NCI-H1417 treated with DMSO at 0.1 percent for 48 hours (cell line): ENCODE measurements around the gene VCX.
"Not testable (repeated sequence)": the region's sequence is repeated elsewhere in the genome, so short reads cannot be mapped to it uniquely, and the experiment has no call there.

Experiments
- DNase-seq: peaks from one replicate; lab custom pipeline; 2025; lab: John Stamatoyannopoulos, UW

VCX gene

GRCh38 chrX:7842871-7843270 is at the start of gene VCX:
VCX (plus strand) TSS chrX:7843171; CDS start chrX:7843204, 33 bp downstream.
- DNase-seq, result not testable (repeated sequence)

DNA sequence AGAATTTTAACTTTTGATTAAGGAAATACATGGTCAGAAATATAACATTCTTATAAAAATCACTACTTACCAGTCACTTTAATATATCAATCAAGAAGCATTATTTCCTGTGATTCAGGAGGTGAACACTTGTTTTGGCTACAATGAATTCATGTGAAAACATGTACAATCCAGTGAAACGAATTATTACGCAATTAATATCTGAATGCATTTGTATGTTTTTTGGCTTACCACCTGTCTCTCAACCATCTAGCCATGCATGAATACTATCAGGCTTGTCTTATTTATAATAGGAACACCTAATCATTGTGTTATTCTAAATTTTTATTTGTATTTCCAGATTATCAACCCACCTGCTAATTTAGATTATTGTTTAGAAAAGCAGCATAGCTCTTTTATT is 44.6 kb upstream of the VCX start:
- DNase-seq, result no peak

GRCh38 chrX:7801711-7802110 is 41.3 kb upstream of the VCX start:
- no peak for DNase-seq

DNA sequence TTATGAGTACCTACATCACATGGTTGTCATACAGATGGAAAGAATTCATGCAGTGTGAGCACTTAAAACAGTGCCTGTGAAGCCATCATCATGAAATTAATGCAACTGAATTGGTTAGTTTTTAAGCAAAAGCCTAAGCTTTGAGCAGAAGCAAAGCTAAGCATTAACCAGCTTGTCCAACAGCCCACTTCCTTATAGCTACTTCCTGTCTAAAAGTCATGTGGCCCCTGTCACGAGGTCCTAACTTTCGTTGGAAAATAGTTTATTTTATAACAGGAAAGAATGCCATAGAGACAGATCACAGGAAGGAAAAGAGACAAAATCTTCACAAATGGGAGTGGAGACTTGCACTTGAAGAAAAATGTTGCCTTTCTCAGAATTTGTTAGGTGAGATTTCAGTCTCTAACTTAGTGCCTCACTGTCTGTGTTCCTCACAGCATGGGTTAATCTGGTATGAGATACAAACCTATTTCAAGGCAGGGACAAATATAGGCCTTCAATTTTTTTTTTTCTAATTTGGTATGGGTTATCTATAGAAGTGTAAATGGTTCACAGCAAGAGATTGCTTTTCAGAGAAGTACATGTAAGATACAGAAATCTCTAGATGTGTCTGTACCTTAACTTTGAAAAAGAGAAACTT is 27.7 kb upstream of the VCX start:
- no peak for DNase-seq

- no peak for DNase-seq
These were observed 14.4 kb upstream of the VCX start for GRCh38 chrX:7828594-7828993.

GRCh38 chrX:7841084-7841805 is 1.7 kb upstream of the VCX start:
- no peak for DNase-seq

GRCh38 chrX:7852166-7852565 is 9.2 kb downstream of the VCX start:
- no peak for DNase-seq

DNA sequence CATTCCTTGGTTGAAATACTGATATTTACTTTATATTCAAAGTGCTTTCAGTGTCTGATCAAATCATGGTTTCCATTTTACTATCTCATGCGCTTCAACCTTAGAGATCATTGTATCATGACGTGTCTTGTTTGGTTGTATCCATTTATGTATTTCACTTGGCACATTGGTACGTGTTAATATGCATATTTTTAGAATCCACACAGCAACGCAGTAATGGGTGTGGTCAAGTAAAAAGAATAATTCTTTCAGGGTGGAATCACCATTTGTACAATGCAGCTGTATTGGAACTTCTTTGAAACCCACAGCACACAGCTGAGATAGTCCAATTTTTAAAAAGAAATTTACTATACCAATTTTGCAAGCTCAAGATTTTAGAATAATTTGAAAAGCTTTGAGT is 29.1 kb downstream of the VCX start:
- no peak for DNase-seq

GRCh38 chrX:7876957-7877356 is 34.0 kb downstream of the VCX start:
- no peak for DNase-seq

GRCh38 chrX:7889135-7889534 is 46.2 kb downstream of the VCX start:
- DNase-seq, result no peak

- no peak for DNase-seq
These were observed 46.7 kb downstream of the VCX start for GRCh38 chrX:7889680-7890079.

DNA sequence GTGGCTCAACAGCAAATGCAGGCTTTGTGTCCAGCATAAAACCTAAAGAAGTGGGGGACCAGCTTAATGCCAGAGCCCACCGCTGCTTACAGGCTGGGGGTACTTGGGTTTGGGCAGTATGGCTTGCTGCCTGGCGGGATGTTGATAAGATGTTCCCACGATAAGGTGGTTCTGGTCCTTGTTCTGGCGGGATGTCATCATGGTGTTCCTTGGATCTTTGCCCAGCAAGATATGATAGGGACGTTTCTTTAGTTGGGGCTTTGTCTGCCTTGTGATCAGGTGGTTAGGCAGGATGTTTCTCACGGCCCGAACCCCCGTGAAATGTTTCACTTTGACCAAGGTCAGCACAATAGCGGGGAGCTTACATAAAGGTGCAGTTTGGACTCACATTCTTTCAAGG is 49.0 kb downstream of the VCX start:
- DNase-seq, result no peak
